SH-SY5Y (cell line): Measurements from ENCODE around the gene CXCL6.

Experiments used
- GATA2 ChIP-seq: IDR thresholded peaks from 2 replicates; pipeline ENCODE4 v1.6.1; 2011; ENCODE audit warnings: mild to moderate bottlenecking, low read depth, low read length
- GATA3 ChIP-seq: IDR thresholded peaks from 2 replicates; pipeline ENCODE4 v1.6.1; 2011; ENCODE audit warnings: low read depth, mild to moderate bottlenecking, low read length, moderate library complexity

Gene CXCL6

DNA sequence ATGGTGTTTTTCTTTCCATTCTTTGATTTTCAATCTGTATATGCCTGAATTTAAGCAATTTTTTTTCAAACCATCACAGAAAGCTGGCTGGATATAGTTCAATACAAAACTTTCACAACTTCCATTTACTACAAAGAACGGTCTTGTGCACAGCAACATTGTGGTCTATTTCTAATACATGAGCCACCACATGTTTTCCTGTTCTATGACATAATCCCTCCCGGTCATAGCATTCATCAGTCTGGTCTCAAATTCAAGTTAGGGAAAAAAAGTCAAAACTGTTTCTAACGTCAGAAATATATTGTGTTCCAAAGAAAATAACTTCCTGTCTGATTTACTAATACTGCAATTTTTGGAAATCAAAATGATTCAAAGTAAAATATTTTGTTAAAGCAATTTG, 7.5 kb upstream of the CXCL6 start:
- TF ChIP-seq GATA3 (no peak), GATA2 (no peak)

DNA sequence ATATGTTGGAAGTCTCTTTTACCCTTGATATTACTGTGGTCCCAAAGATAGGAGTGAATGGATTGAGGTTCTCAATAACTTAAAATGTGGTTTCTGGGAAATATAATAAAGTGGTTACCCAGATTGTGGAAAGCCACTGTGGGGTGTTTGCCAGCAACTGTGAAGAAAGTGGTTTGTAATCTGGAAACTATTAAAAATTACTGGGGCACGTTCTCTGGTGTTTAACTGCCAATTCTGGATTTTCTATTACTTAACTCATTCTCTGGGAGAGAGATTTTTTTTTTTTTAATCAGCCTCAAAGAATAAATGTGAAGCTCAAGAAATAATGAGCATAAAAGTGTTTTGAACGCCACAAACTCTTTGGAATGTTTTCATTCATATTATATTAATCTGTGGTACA, 4.9 kb upstream of the CXCL6 start:
- TF ChIP-seq GATA3 (no peak), GATA2 (no peak)

DNA sequence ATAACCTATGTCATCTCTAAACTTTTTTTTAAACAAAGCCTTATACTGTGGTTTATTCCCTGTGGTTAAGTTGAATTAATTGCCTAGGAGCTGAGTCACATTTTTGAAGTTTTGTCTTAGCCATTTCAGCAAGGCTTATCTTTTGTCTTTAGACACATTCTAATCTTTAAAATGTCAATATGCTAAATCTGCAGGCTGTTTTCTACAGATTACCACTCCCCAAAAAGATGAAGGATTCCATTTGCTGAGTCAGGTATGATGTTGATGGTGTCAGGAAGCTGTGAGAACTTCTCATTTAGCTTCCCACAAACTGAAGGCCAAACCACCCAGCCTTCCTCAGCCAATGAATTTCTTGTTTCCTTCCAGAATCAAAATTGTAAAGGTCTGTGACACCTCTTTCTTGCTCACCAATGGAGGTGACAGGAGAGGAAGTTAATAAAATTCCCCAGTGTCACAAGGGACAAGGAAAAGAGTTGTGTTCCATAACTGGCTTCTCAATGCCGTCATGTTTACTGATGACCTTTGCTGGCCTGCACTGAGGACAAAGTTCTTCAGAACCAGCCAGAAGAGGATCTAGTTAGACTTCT, 3.7 kb upstream of the CXCL6 start:
- TF ChIP-seq GATA2 (no peak), GATA3 (no peak)

DNA sequence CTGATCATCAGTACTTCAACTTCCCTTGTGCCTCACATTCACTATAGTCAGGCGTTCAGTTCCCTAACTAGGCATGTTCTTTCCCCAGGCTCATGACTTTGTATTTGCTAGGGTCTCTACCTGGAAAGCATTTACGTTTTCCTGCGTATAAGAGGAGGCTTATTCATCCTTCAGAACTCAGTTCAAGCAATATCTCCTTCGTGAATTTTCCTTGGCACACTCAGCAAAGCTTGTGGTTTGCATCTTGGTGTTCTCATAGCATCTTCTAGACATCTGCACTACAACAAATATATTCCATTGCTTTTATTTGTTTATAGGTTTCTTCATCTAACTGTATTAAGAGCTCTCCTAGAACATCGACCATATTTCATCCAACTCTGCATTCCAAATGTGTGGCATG, 2.6 kb downstream of the CXCL6 start:
- TF ChIP-seq GATA2: no peak
- TF ChIP-seq GATA3: no peak

DNA sequence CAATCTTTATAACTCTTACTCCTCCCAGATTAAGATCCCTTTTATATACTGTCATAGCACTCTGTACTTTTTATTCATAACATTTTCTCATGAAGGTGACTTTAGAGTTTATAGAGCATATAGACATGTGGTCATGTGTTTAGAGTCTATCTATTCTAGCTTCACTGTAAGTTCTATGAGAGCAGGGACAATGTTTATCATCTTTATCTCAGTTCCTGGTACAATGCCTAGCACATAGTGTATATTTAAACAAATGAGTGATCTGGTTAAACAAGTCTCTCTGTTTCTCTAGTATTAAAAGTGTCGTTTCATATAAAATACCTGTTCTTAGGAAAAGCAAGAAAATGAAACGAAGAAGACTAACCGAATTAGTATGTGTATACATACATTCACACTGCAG, 3.2 kb downstream of the CXCL6 start:
- TF ChIP-seq GATA2: no peak
- TF ChIP-seq GATA3: no peak

DNA sequence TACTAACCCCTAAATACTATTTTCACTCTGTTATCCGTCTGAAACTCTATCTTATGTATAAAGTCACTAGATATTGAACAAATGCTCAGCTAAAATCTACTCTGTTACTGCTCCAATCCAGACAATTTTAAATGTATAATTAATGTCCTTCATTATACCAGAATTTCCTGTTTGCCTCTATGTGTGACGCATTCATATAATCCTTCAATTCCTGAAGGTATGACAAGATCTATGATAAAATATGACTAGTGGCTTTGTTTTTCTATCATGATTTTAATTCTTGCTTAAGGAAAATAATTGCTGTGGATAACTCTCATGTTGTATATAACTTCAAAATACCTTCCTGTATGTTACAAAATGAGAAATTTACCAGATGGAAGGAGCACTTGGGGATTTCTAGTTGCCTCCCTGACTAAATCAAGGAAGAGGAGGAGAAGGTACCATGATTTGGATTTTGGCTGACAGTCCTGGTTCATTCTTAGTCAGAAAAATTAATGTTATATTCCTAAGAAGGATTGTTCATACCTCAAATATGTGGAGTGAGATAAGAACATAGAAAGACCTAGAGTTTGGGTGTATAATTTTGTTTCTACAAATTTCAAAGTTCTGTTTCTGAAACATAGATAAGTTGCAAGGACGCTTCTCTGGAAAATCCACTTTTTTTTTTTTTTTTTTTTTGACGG, 4.9 kb downstream of the CXCL6 start:
- no peak for TF ChIP-seq GATA3
- TF ChIP-seq GATA2: no peak

DNA sequence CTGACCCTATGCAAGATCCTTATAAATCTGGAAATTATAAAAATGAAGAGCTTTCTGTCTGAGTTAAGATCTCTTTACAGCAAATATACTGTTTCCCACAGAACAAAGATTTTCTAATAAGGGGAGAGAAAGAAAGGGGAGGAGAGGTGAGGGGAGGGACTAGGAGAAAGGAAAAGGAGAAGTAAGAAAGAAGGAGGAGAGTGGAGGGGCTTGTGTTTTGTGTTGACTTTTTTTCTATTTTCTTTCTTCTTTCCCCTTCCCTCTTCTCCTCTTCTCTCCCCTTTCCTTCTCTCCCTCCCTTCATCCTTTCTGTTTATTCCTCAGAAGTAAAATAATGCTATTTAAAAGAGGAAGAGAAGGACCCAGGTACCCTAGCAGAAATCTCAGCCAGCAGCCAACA, 6.2 kb downstream of the CXCL6 start:
- no peak for TF ChIP-seq GATA2

DNA sequence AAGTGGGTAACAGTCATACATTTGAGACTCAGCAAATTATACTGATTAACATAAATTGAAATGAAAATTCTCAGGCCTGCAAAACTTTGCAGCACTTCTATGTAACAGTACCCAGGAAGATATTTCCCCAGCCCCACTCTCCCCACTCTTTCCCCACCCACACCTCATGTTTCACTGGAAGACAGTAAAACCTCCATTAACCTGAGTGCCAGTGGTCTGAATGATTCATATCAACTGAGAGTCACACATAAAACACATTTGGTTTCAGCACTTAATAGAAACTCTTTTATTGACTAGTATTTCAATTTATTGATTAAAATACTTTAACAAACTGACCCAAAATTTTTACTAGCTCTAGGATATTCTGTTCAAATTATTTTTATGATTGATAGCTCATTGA, 6.9 kb downstream of the CXCL6 start:
- TF ChIP-seq GATA2 (no peak), GATA3 (no peak)

DNA sequence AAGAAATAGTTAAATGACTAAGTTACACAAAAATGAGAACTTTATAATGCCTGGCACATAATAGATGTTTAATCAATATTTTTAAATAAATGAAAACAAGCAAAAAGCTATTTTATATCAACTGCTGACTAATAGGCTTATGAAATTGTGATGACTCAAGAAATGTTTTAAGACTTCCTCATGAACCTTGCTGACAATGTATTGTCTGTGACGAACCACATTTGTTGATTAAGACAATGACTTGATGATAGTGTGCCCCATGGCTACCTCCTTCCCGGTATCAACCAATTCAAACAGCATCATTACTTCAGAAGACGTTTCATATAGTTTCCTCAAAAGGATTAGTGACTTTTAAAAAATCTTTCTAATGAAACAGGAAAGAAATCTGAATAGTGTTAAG, 7.9 kb downstream of the CXCL6 start:
- TF ChIP-seq GATA3 (no peak), GATA2 (no peak)

DNA sequence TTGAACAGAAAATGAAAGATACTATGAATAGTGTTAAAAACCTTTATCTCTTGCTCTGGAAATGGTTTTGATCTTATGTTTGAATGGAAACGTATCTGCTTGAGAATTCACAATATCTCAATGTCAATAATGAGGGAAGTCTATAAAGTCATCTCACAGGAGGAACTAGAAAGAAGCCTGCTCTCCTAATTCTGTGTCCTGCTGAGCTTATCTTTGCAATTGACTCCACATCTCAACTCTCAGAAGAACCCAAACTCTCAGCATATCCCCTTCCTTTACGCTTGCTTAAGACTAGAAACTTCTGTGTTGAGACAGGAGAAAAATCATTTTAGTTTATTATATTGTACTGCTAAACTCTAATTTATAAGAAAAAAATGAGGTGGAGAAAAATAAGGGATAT, 8.3 kb downstream of the CXCL6 start:
- TF ChIP-seq GATA3 (no peak), GATA2 (no peak)

DNA sequence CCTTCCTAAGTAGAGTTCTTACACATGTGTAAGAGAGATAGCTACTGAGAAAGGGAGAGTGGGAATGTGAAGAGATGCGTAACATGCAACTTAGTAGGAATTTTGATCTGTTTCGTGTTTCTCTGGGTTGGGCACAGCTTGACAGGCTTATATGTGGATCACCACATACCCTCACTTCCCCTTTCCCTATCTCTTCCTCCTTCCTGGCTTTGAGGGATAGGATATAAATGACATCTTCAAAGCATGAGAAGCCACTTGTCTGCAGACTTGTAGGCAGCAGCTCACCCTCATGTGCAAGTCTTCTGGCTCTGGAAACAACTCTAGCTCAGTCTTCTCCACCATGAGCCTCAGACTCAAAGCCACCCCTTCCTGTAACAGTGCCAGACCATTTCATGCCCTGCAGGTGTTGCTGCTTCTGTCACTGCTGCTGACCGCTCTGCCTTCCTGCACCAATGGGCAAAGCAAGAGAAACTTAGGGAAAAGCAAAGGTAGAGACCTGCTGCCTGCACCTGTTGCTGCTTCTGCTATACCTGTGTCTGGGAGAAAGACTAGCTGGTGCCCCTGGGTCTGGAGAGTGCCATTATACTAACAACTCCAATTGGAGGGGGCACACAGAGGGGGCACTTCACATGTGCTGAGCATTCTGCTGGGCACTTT, 11.2 kb downstream of the CXCL6 start:
- no peak for TF ChIP-seq GATA2
- no peak for TF ChIP-seq GATA3

DNA sequence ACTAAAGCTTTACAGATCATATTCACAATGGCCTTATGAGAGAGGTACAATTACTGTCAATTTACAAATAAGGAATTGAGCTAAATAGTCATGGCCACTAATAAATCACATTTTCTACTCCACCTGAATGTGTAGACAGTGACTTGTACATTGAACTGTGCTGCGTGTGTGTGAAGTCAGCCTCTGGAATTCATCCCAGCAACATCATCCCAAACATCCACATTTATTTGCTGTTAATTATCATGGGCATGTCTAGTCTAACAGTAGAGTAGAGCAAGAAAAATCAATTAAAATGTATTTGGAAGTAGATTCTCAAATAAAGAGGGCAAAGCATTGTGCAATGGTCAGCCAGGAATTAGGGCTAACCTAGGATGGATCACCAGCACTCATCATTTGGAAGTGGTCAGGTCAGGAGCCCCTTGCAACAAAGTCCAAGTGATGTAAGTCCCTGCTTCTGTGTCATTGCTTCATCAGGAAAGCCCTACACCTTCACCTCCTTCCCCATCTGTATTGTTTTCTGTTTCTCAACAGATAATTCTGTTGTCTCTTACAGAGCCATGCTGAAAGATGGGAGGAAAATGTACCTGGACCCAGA, 11.8 kb downstream of the CXCL6 start:
- no peak for TF ChIP-seq GATA2
- TF ChIP-seq GATA3: no peak

DNA sequence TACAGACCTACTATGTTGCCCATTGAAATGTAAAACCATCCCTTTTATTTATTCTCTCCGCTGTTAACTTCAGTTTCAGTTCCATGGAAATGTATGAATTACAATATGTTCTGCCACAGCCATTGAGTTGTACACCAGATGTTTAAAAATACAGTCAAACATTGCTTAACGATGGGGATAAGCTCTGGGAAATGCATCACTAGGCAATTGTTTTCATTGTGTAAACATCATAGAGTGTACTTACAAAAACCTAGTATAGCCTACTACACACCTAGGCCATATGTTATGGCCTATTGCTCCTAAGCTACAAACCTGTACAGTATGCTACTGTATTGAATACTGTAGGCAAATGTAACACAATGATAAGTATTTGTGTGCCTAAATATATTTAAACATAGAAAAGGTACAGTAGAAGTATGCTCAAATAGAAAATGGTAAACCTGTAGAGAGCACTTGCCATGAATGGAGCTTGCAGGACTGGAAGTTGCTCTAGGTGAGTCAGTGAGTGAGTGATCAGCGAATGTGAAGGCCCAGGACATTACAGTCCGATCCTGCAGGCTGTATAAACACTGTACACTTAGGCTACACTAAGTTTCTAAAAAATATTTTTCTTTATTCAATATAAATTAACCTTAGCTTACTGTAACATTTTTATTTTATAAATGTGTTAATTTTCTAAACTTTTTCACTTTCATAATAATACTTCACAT, 13.9 kb downstream of the CXCL6 start:
- TF ChIP-seq GATA2: no peak

DNA sequence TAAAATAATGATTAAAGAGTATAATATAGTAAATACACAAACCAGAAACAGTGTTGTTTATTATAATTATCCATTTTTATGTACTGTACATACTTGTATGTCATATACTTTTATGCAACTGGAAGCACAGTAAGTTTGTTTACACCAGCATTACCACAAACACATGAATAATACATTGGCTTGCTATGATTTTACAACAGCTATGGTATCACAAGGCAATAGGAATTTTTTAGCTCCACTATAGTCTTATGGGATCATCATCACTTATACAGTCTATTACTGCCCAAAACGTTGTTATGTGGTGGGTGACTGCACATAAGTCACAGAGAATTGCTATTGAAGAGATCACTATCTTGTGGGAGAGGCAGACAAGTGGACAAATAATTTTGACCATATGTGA, 14.8 kb downstream of the CXCL6 start:
- no peak for TF ChIP-seq GATA2
- no peak for TF ChIP-seq GATA3

DNA sequence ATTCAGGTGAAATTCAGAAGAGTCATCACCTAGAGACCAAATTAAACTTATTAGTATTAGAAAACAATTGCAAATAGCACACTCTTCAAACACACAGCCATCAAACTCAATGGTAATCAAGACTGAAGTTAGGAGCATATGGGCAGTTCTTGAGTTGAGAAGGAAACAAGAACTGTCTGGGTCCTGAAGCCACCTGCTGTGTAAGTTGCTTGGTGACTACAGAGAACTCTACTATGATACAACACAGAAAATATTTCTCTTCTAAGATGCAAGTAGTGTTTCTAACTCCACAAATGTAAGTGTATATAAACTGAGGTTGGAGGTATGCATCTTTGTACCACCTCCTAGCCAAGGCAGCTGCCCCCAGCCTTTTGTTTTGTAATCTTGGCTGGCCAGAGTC, 16.3 kb downstream of the CXCL6 start:
- TF ChIP-seq GATA2: no peak
- TF ChIP-seq GATA3: no peak

DNA sequence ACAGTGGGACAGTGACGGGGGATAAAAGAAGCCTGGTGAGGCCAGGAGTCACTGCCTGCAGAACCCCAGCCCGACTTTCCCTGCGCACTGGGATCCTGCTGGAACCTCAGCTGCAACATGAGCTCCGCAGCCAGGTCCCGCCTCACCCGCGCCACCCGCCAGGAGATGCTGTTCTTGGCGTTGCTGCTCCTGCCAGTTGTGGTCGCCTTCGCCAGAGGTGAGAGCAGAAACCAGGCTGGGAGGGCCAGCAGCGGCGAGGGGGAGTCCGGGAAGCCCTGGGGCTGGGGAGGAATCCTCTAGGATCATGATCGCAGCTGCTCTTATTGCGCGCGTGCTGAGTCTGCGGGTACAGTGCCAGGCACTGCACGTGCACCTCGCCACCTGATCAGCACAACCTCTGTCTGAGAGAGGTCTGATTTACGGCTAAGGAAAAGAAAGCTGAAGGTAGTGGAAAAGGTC, 16.8 kb downstream of the CXCL6 start, which contains the start of gene PF4V1:
TSS of gene PF4V1 (plus strand) at position 51 of the 459 bp plus-strand sequence. CDS start at position 118, 67 bp downstream.
- TF ChIP-seq GATA3: no peak
